ENCODE data around the gene SLC25A47.

- TF ChIP-seq CTCF (IDR thresholded peaks at IDR 0.05) (no peak), POLR2A (IDR thresholded peaks at IDR 0.05) (no peak)
Measured at GRCh38 chr14:100322138-100322957, 791 bp upstream of the SLC25A47 start.

All from Peyer's patch (tissue), 4 donors.